AG09319 (cell line): ENCODE data around the gene HGF.

ENCODE experiments used
- DNase-seq: peaks from one replicate; pipeline ENCODE4 v3.0.0-alpha.2; 2010; ENCODE audit warnings: low read depth; ENCODE audit errors: extremely low read depth
- TF ChIP-seq, protein P1 (sequence below): IDR thresholded peaks from 2 replicates; pipeline ENCODE4 v1.5.1; 2011; ENCODE audit warnings: low read depth, mild to moderate bottlenecking, inconsistent platforms, low read length, moderate library complexity

HGF gene

DNA sequence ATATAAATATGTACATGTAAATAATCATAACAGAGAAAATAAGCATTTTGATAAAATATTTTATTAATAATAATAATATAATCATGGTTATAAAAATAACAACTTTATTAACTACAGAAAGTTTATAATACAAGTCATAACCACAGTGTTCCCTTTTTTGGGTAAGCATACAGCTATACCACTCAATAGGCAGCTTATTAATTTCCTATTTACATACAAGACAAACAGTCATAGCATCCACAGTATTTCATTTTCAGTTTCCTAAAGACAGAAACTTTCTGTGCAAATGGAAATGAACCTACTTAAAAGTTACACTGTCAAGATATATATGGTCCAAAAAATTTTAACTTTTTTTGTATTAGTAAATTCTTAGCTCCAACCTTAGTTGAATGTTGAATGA, 70.9 kb downstream of the HGF start:
- DNase-seq, result no peak
- TF ChIP-seq, protein P1, sequence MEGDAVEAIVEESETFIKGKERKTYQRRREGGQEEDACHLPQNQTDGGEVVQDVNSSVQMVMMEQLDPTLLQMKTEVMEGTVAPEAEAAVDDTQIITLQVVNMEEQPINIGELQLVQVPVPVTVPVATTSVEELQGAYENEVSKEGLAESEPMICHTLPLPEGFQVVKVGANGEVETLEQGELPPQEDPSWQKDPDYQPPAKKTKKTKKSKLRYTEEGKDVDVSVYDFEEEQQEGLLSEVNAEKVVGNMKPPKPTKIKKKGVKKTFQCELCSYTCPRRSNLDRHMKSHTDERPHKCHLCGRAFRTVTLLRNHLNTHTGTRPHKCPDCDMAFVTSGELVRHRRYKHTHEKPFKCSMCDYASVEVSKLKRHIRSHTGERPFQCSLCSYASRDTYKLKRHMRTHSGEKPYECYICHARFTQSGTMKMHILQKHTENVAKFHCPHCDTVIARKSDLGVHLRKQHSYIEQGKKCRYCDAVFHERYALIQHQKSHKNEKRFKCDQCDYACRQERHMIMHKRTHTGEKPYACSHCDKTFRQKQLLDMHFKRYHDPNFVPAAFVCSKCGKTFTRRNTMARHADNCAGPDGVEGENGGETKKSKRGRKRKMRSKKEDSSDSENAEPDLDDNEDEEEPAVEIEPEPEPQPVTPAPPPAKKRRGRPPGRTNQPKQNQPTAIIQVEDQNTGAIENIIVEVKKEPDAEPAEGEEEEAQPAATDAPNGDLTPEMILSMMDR, result no peak

GRCh38 chr7:81694711-81695110, 75.1 kb downstream of the HGF start:
- TF ChIP-seq, protein P1, result no peak
- no peak for DNase-seq

DNA sequence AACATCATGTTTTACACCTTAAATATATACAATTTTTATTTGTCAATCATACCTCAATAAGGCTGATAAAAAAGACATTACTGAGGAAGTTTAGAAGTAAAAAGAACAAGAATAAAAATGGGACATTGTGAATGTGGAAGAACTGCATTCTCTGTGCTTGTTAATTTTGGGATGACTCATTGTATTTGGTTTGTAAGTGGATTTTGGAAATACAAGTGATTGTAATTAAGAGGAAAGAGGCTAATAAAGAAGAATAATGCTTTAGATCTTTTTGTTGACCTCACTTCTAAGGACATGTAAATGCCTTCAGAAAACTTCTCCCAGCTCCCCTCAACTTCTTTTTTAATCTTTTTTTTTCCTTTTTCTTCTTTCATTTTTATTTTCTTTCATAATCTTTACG, 76.0 kb downstream of the HGF start:
- DNase-seq, result no peak
- TF ChIP-seq, protein P1, result no peak

- DNase-seq, result no peak
- TF ChIP-seq, protein P1, result no peak
These were observed 76.8 kb downstream of the HGF start for GRCh38 chr7:81693080-81693479.

DNA sequence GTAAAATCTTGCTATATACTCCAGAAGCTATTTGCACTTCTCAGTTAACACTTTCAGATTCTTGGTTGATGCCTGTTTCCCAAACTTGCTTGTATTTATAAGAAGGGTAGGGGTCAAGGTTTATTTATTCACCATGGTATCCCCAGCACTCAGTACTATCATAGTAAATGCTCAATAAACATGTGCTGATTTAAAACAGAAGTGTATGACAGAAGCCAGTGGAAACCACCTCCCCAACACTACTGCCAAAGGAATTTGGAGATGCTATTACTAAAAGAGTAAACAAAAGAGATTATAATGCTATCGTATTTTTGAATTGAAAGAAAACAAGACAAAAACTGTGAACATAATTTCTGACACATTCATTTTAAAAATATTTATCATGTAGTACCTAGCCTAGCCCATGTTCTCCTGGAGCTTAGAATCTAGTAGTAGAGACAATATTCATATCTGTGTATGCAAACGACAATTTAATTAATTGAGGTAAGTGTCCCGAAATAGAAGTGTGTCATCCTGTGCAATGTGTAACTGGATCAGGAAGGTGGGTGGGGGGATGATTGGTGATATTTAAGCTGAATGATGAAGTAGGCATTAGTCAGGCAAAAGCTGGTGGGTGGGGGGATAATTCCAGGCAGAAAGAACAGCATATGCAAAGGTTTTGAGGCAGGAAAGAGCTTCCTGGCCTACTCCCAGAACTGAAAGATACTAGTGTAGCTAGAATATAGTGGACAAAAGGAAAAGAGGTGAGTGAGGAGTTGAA, 77.5 kb downstream of the HGF start:
- no peak for DNase-seq
- TF ChIP-seq, protein P1, result no peak

- DNase-seq, result no peak
- TF ChIP-seq, protein P1, result no peak
These were observed 78.5 kb downstream of the HGF start for GRCh38 chr7:81691199-81691821.

DNA sequence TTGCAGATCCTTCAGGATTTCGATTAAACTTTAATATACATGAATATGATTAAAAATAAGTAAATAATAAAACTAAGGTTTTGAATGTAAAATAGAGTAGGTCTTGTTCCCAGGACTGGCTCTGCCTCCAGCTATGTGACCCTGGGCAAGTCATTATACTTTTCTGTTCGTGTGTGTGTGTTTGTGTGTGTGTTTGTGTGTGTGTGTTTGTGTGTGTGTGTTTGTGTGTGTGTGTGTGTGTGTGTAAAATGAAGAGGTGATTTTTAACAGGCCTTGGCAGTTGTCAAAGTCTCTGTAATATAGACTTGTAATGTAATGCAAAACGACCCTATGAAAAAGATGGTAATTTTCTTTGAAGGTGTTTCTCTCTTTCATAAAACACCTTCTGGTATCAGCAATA, 79.2 kb downstream of the HGF start:
- TF ChIP-seq, protein P1, result no peak

More for the DNA sequence above, 79.2 kb downstream of the HGF start:
- DNase-seq, result no peak
